Adrenal gland (tissue), 12 donors: ENCODE results near the gene KCNMA1. TPM values are rescaled to one million over a fixed set of nuclear protein-coding genes. Genes with fewer than 3 reads are reported as not detected.

Source experiments
- DNase-seq, 7 donors: peaks; one replicate each; pipeline ENCODE4 v3.0.0-alpha.2; 2019 to 2020
- H3K27ac ChIP-seq, 5 donors: fragments of 200-600 bp; sonication (generic) in 4 of 5; 1 replicate in 3 of 5; 2 replicates in 2 of 5; pipeline versions ENCODE4 v1.5.1 to v1.8.0; 2016 to 2020; ENCODE audit warnings: mild to moderate bottlenecking in 1 of 5
- H3K27me3 ChIP-seq: fragments of 200-600 bp; 2 replicates; pipeline ENCODE4 v1.8.0; 2021
- H3K36me3 ChIP-seq, 2 donors: fragments of 200-600 bp; replicated peaks in 1 of 2; 1 replicate in 1 of 2; 2 replicates in 1 of 2; pipeline versions ENCODE4 v1.5.1 to v1.8.0; 2018 to 2022
- H3K4me1 ChIP-seq, 2 donors: fragments of 200-600 bp; replicated peaks in 1 of 2; 1 replicate in 1 of 2; 2 replicates in 1 of 2; pipeline versions ENCODE4 v1.5.1 to v1.8.0; 2018 to 2021
- H3K4me3 ChIP-seq, 4 donors: fragments of 200-600 bp; sonication (generic) in 3 of 4; one replicate each; pipeline ENCODE4 v1.5.1; 2016 to 2018
- H3K9me3 ChIP-seq, 3 donors: fragments of 200-600 bp; sonication (generic) in 1 of 3; replicated peaks in 1 of 3; 1 replicate in 2 of 3; 2 replicates in 1 of 3; pipeline versions ENCODE4 v1.5.1 to v1.8.0; 2016 to 2021
- CTCF ChIP-seq, 6 experiments: fragments of 450-650 bp in 4 of 6; fragments of 200-600 bp in 2 of 6; sonication (generic) in 1 of 6; IDR thresholded peaks; 1 replicate in 5 of 6; 2 replicates in 1 of 6; pipeline versions ENCODE4 v1.5.1 to v1.8.0; 2016 to 2021; ENCODE audit warnings: antibody characterized with exemption in 6 of 6, mild to moderate bottlenecking in 2 of 6, moderate library complexity in 1 of 6
- POLR2A ChIP-seq, 2 donors: fragments of 450-650 bp; IDR thresholded peaks; one replicate each; pipeline ENCODE4 v1.6.1; 2017; ENCODE audit warnings: antibody characterized with exemption in 2 of 2, mild to moderate bottlenecking in 2 of 2, moderate library complexity in 1 of 2
- WGBS, 4 donors: extraction: QIAGEN DNeasy Blood & Tissue Kit in 2 of 4; methylation state at CpG; one replicate each; pipeline versions ENCODE4 v1.1.5 to v1.1.7; 2013 to 2017; 5-methylcytosine and 5-hydroxymethylcytosine counted together
- intact Hi-C, 2 donors: fragments of 100-400 bp; cut with DNase I; formaldehyde crosslinking; loops; one replicate each; pipeline versions ENCODE4 v1.14.1 to v1.15.0; 2022 to 2023
- polyA plus RNA-seq, 3 donors: library from polyadenylated mRNA; stranded (reverse); fragments of 200-250 nt in 2 of 3; fragments of 350-450 nt in 1 of 3; fragmentation: Illumina TruSeq in 1 of 3; extraction: RNeasy Lipid Tissue Mini Kit (QIAGEN cat#74804) in 1 of 3; gene quantifications; one replicate each; pipeline ENCODE4 v1.2.3, GENCODE V29; 2013 to 2014
- total RNA-seq, 9 donors: library from RNA; depleted of rRNA in 4 of 9; stranded (reverse); fragments of >200 nt in 4 of 9; fragments of 120-200 nt in 1 of 9; fragmentation: NEBNext Ultra II Directional in 1 of 9; extraction: Animal tissue kit (Norgen Biotek cat#: 25700) in 1 of 9; gene quantifications; one replicate each; pipeline versions ENCODE4 v1.1.0 to v1.2.4, GENCODE V29; 2013 to 2023
- donor health status: healthy with polysubstance abuse.
- donor health status: Bipolar disorder and iron deficiency.
- donor health status: DM: yes; HTN: yes; CAD: no.
- donor health status: DM: no; HTN: no; CAD: no.
- donor health status: DM: no; HTN: no; CAD: no.
- donor health status: DM: yes; HTN: yes; CAD: no.

Gene KCNMA1
- total and polyA plus RNA-seq, 12 donors, result 6.4 to 37.7 (median 13.4) TPM

GRCh38 chr10:77492368-77492994 lies 145.1 kb downstream of the KCNMA1 start:
- H3K4me3 ChIP-seq, result no peak overlapping the region
- no peak for TF ChIP-seq CTCF (IDR thresholded peaks at IDR 0.05)
- no peak for TF ChIP-seq POLR2A (IDR thresholded peaks at IDR 0.05)
- peaks cover 0 to 8% of the 10 kb centered on the region in 2 donors for H3K4me1 ChIP-seq
- DNase-seq, result no peak
- H3K9me3 ChIP-seq, result no peaks in the 10 kb centered on the region
- no peaks in the 10 kb centered on the region for H3K36me3 ChIP-seq
- no peak overlapping the region for H3K27ac ChIP-seq
- WGBS, 4 donors, result 76 to 87% (median 76%) methylated on average over 4 of the region's 4 CpGs
- no peaks in the 10 kb centered on the region for H3K27me3 ChIP-seq
- intact Hi-C loops, result loop anchor here in 1 of 2 donors (10.0 kb wide), 1 partner anchor 318 kb away; no protein-coding TSS in a partner anchor

- Histone ChIP-seq H3K4me3 (no peak overlapping the region), H3K27ac (no peak overlapping the region), H3K36me3 (no peaks in the 10 kb centered on the region), H3K9me3 (no peaks in the 10 kb centered on the region), H3K4me1 (peaks cover 0 to 8% of the 10 kb centered on the region in 2 donors), H3K27me3 (no peaks in the 10 kb centered on the region)
- TF ChIP-seq POLR2A (IDR thresholded peaks at IDR 0.05) (no peak), CTCF (IDR thresholded peaks at IDR 0.05) (no peak)
- no peak for DNase-seq
- 81 to 96% (median 90%) methylated on average over 6 of the region's 6 CpGs for WGBS, 4 donors
- intact Hi-C loops, result loop anchor here in 1 of 2 donors (10.0 kb wide), 1 partner anchor 316 kb away; no protein-coding TSS in a partner anchor
Observed at GRCh38 chr10:77490534-77491314, 146.9 kb downstream of the KCNMA1 start.

- Histone ChIP-seq H3K36me3 (no peaks in the 10 kb centered on the region), H3K4me1 (no peaks in the 10 kb centered on the region), H3K27me3 (no peaks in the 10 kb centered on the region), H3K4me3 (no peak overlapping the region), H3K27ac (no peak overlapping the region), H3K9me3 (no peaks in the 10 kb centered on the region)
- TF ChIP-seq CTCF (IDR thresholded peaks at IDR 0.05) (no peak), POLR2A (IDR thresholded peaks at IDR 0.05) (no peak)
- intact Hi-C loops, result no loop called here
- WGBS, 4 donors, result 68 to 94% (median 85%) methylated on average over 2 to 3 of the region's 3 CpGs
- DNase-seq, result no peak
Observed at GRCh38 chr10:77486517-77486916, 151.1 kb downstream of the KCNMA1 start.

- H3K27me3 ChIP-seq, result no peaks in the 10 kb centered on the region
- H3K9me3 ChIP-seq, result no peaks in the 10 kb centered on the region
- H3K4me1 ChIP-seq, result no peaks in the 10 kb centered on the region
- intact Hi-C loops, result no loop called here
- no peaks in the 10 kb centered on the region for H3K36me3 ChIP-seq
- no peak overlapping the region for H3K27ac ChIP-seq
- 29 to 55% (median 49%) methylated on average over 1 to 2 of the region's 2 CpGs for WGBS, 4 donors
- DNase-seq, result peak in 1 of 7 donors; percentile 20
- H3K4me3 ChIP-seq, result no peak overlapping the region
- TF ChIP-seq POLR2A (IDR thresholded peaks at IDR 0.05), result no peak
- TF ChIP-seq CTCF (IDR thresholded peaks at IDR 0.05), result no peak
Observed at GRCh38 chr10:77485847-77486246, 151.8 kb downstream of the KCNMA1 start.
